Natural killer cell (primary cell): ENCODE measurements around the gene WDR76. TPM values are rescaled to one million over a fixed set of nuclear protein-coding genes. Genes with fewer than 3 reads are reported as not detected.

ENCODE experiments used
- ATAC-seq, 3 donors: fragments of 150-1000 bp in 2 of 3; fragments of 200-7000 bp in 1 of 3; cut with Tn5 transposase; 1 replicate in 1 of 3; 2 replicates in 2 of 3; pipeline ENCODE4 v1.10.0; 2021; ENCODE audit warnings: mild to moderate bottlenecking in 2 of 3, moderate library complexity in 2 of 3
- DNase-seq, 2 donors: peaks; one replicate each; pipeline versions ENCODE4 v3.0.0 to v3.0.0-alpha.2; 2013 to 2021; ENCODE audit warnings: mixed read lengths in 1 of 2
- H3K27ac ChIP-seq: one replicate; pipeline ENCODE4 v1.5.1; 2013; ENCODE audit warnings: mild to moderate bottlenecking, low read length
- H3K27me3 ChIP-seq: one replicate; pipeline ENCODE4 v1.6.1; 2013; ENCODE audit warnings: low read length; ENCODE audit not compliant: control insufficient read depth, insufficient read depth
- H3K36me3 ChIP-seq: one replicate; pipeline ENCODE4 v1.6.1; 2013; ENCODE audit warnings: low read length; ENCODE audit not compliant: control insufficient read depth, insufficient read depth
- H3K4me1 ChIP-seq: one replicate; pipeline ENCODE4 v1.6.1; 2013; ENCODE audit warnings: low read length; ENCODE audit not compliant: control insufficient read depth, insufficient read depth
- H3K4me3 ChIP-seq: one replicate; pipeline ENCODE4 v1.5.1; 2013; ENCODE audit warnings: low read length
- H3K9me3 ChIP-seq: one replicate; pipeline ENCODE4 v1.6.1; 2013; ENCODE audit warnings: low read length; ENCODE audit not compliant: control insufficient read depth, insufficient read depth
- H3K27ac Mint-ChIP-seq, 2 donors: one replicate each; pipeline ENCODE4 v1.8.0; 2022; ENCODE audit warnings: mild to moderate bottlenecking in 2 of 2, mixed read lengths in 2 of 2, moderate library complexity in 1 of 2
- H3K27me3 Mint-ChIP-seq, 2 donors: one replicate each; pipeline ENCODE4 v1.8.0; 2022; ENCODE audit warnings: low read depth in 2 of 2, mixed read lengths in 2 of 2
- H3K36me3 Mint-ChIP-seq: one replicate; pipeline ENCODE4 v1.8.0; 2022; ENCODE audit warnings: mixed read lengths
- H3K4me1 Mint-ChIP-seq, 2 donors: one replicate each; pipeline ENCODE4 v1.8.0; 2022; ENCODE audit warnings: mixed read lengths in 2 of 2
- H3K4me3 Mint-ChIP-seq: one replicate; pipeline ENCODE4 v1.8.0; 2022; ENCODE audit warnings: mild to moderate bottlenecking, moderate library complexity, mixed read lengths
- H3K9me3 Mint-ChIP-seq, 2 donors: one replicate each; pipeline ENCODE4 v1.8.0; 2022; ENCODE audit warnings: mixed read lengths in 2 of 2
- CTCF ChIP-seq: fragments of 200-600 bp; IDR thresholded peaks from one replicate; pipeline ENCODE4 v1.8.0; 2022; ENCODE audit warnings: antibody characterized with exemption
- WGBS: methylation state at CpG from one replicate; pipeline ENCODE4 v1.1.7; 2013; ENCODE audit warnings: missing lambda C conversion rate; ENCODE audit not compliant: insufficient coverage; 5-methylcytosine and 5-hydroxymethylcytosine counted together
- intact Hi-C: fragments of 100-400 bp; cut with micrococcal nuclease; formaldehyde crosslinking; loops from one replicate; pipeline ENCODE4 v1.14.2; 2022
- total RNA-seq, 4 donors: library from RNA; stranded (reverse); fragments of 120-200 nt in 1 of 4; gene quantifications; one replicate each; pipeline versions ENCODE4 v1.2.3 to v1.2.4, GENCODE V29; 2013 to 2022

WDR76 gene
- total RNA-seq, 3 donors from 2014 or later (not counting 1 experiment from before 2014, with no cell fraction given): 12.4 to 12.9 (median 12.8) TPM

GRCh38 chr15:43889042-43889441, 62.2 kb downstream of the WDR76 start:
- no peak for ATAC-seq
- H3K4me1 Mint-ChIP-seq: no peaks in the 10 kb centered on the region
- Histone ChIP-seq H3K36me3 (no peaks in the 10 kb centered on the region), H3K4me1 (no peaks in the 10 kb centered on the region), H3K27me3 (no peaks in the 10 kb centered on the region), H3K9me3 (no peaks in the 10 kb centered on the region), H3K27ac (no peak overlapping the region), H3K4me3 (no peak overlapping the region)
- no peak overlapping the region for H3K4me3 Mint-ChIP-seq
- no peak for TF ChIP-seq CTCF
- no peaks in the 10 kb centered on the region for H3K9me3 Mint-ChIP-seq
- 98% methylated on average over 3 of the region's 3 CpGs for WGBS
- DNase-seq: no peak
- H3K27me3 Mint-ChIP-seq: no peaks in the 10 kb centered on the region
- H3K36me3 Mint-ChIP-seq: no peaks in the 10 kb centered on the region
- intact Hi-C loops: no loop called here
- H3K27ac Mint-ChIP-seq: no peak overlapping the region

GRCh38 chr15:43893956-43894355, 67.2 kb downstream of the WDR76 start:
- no peaks in the 10 kb centered on the region for H3K4me1 Mint-ChIP-seq
- Histone ChIP-seq H3K27me3 (no peaks in the 10 kb centered on the region), H3K27ac (no peak overlapping the region), H3K9me3 (no peaks in the 10 kb centered on the region), H3K4me3 (no peak overlapping the region), H3K36me3 (no peaks in the 10 kb centered on the region), H3K4me1 (no peaks in the 10 kb centered on the region)
- DNase-seq (no peak), ATAC-seq (no peak)
- intact Hi-C loops: no loop called here
- 96% methylated on average over 1 of the region's 1 CpG for WGBS
- H3K27me3 Mint-ChIP-seq: no peaks in the 10 kb centered on the region
- no peak overlapping the region for H3K4me3 Mint-ChIP-seq
- H3K27ac Mint-ChIP-seq: no peak overlapping the region
- no peaks in the 10 kb centered on the region for H3K36me3 Mint-ChIP-seq
- no peaks in the 10 kb centered on the region for H3K9me3 Mint-ChIP-seq
- no peak for TF ChIP-seq CTCF

DNA sequence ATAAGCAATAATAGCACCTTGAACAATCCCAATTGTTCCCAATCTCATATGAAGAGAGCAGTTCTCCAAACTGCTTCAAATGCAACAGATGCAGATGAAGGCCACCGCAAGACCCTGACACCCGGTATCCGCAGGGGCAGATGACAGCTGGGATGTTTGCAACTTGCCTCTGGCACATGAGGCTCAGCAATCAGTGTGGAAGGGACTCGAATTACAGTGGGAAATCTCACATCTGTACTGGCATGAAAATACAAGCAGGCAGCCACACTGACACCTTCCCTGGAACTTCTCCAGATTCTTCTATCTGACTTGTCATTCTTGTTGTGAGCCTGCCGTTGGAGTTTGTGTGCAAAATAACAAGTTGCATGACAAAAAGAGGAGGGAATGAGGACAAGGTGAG, 68.8 kb downstream of the WDR76 start:
- H3K27ac Mint-ChIP-seq: no peak overlapping the region
- no peaks in the 10 kb centered on the region for H3K36me3 ChIP-seq
- DNase-seq (no peak), ATAC-seq (no peak)
- intact Hi-C loops: no loop called here
- 85% methylated on average over 5 of the region's 5 CpGs for WGBS
- no peaks in the 10 kb centered on the region for H3K4me1 Mint-ChIP-seq
- no peaks in the 10 kb centered on the region for H3K9me3 ChIP-seq
- no peak overlapping the region for H3K4me3 Mint-ChIP-seq
- no peak overlapping the region for H3K4me3 ChIP-seq
- no peaks in the 10 kb centered on the region for H3K9me3 Mint-ChIP-seq
- H3K27me3 ChIP-seq: no peaks in the 10 kb centered on the region
- H3K36me3 Mint-ChIP-seq: no peaks in the 10 kb centered on the region
- H3K27ac ChIP-seq: no peak overlapping the region
- no peaks in the 10 kb centered on the region for H3K4me1 ChIP-seq
- H3K27me3 Mint-ChIP-seq: no peaks in the 10 kb centered on the region
- no peak for TF ChIP-seq CTCF

DNA sequence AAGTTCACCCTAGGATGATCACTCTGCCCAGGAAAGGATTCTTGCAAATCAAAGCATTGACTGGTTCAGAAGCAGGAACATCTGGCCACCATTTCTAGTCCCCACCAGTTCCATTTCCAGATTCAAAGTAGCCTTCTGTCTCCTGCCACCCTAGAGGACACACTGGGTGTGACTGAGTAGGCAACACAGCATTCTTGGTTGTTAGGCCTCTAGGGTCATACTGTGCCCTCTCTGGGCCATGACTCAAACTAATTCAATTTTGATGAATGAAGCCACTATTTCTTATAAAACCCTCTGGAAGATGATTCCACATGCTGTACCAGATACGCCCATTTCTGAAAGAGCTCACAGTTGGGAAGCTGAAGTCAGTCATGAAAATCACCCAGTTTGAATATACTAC, 69.7 kb downstream of the WDR76 start:
- H3K27ac Mint-ChIP-seq: no peak overlapping the region

More for the DNA sequence above, 69.7 kb downstream of the WDR76 start:
- Mint-ChIP-seq H3K36me3 (no peaks in the 10 kb centered on the region), H3K4me3 (no peak overlapping the region), H3K9me3 (no peaks in the 10 kb centered on the region), H3K4me1 (no peaks in the 10 kb centered on the region), H3K27me3 (no peaks in the 10 kb centered on the region)
- H3K9me3 ChIP-seq: no peaks in the 10 kb centered on the region
- no peak for TF ChIP-seq CTCF
- no peak overlapping the region for H3K27ac ChIP-seq
- no peaks in the 10 kb centered on the region for H3K36me3 ChIP-seq
- no peaks in the 10 kb centered on the region for H3K27me3 ChIP-seq
- H3K4me3 ChIP-seq: no peak overlapping the region
- WGBS: 100% methylated on average over 1 of the region's 1 CpG
- no peak for ATAC-seq
- DNase-seq: no peak
- intact Hi-C loops: no loop called here
- no peaks in the 10 kb centered on the region for H3K4me1 ChIP-seq
